Globus pallidus (tissue), 1 donor: Measurements from ENCODE around the gene MAGI1.
"Not testable (repeated sequence)": the region's sequence is repeated elsewhere in the genome, so short reads cannot be mapped to it uniquely, and the experiment has no call there.

Experiments used
- DNase-seq: peaks from one replicate; pipeline ENCODE4 v3.0.0-alpha.2; 2015; ENCODE audit warnings: low spot score

The MAGI1 gene

GRCh38 chr3:65618599-65618998 lies 420.1 kb downstream of the MAGI1 start:
- no peak for DNase-seq

GRCh38 chr3:65617787-65618186 lies 420.9 kb downstream of the MAGI1 start:
- DNase-seq, result no peak

- no peak for DNase-seq
Observed at GRCh38 chr3:65617209-65617608, 421.5 kb downstream of the MAGI1 start.

GRCh38 chr3:65616563-65616962 lies 422.2 kb downstream of the MAGI1 start:
- no peak for DNase-seq

GRCh38 chr3:65615329-65615728 lies 423.4 kb downstream of the MAGI1 start:
- no peak for DNase-seq

- no peak for DNase-seq
Observed at GRCh38 chr3:65614585-65614984, 424.1 kb downstream of the MAGI1 start.

GRCh38 chr3:65607965-65608460 lies 430.7 kb downstream of the MAGI1 start:
- DNase-seq, result not testable (repeated sequence)

- no peak for DNase-seq
Observed at GRCh38 chr3:65607101-65607500, 431.6 kb downstream of the MAGI1 start.

- no peak for DNase-seq
Observed at GRCh38 chr3:65605876-65606432, 432.8 kb downstream of the MAGI1 start.

GRCh38 chr3:65604863-65605526 lies 433.7 kb downstream of the MAGI1 start:
- DNase-seq, result no peak

- DNase-seq, result no peak
Observed at GRCh38 chr3:65603631-65604030, 435.1 kb downstream of the MAGI1 start.

GRCh38 chr3:65600888-65601287 lies 437.8 kb downstream of the MAGI1 start:
- DNase-seq, result no peak

- DNase-seq, result peak; percentile 61
Observed at GRCh38 chr3:65597952-65598413, 440.7 kb downstream of the MAGI1 start.

GRCh38 chr3:65597226-65597951 lies 441.3 kb downstream of the MAGI1 start:
- peak; percentile 92 for DNase-seq

- peak; percentile 75 for DNase-seq
Observed at GRCh38 chr3:65596571-65597225, 442.0 kb downstream of the MAGI1 start.

GRCh38 chr3:65596029-65596300 lies 442.8 kb downstream of the MAGI1 start:
- peak; percentile 21 for DNase-seq

GRCh38 chr3:65595222-65596028 lies 443.3 kb downstream of the MAGI1 start:
- peak; percentile 47 for DNase-seq

- peak; percentile 73 for DNase-seq
Observed at GRCh38 chr3:65593780-65594752, 444.7 kb downstream of the MAGI1 start.

GRCh38 chr3:65591313-65591712 lies 447.4 kb downstream of the MAGI1 start:
- no peak for DNase-seq

GRCh38 chr3:65588884-65589283 lies 449.8 kb downstream of the MAGI1 start:
- no peak for DNase-seq
